ENCODE measurements around the gene CHST15. TPM values are rescaled to one million over a fixed set of nuclear protein-coding genes. Genes with fewer than 3 reads are reported as not detected.

Gene CHST15
- total RNA-seq, 1 donor: 16.4 TPM

DNA sequence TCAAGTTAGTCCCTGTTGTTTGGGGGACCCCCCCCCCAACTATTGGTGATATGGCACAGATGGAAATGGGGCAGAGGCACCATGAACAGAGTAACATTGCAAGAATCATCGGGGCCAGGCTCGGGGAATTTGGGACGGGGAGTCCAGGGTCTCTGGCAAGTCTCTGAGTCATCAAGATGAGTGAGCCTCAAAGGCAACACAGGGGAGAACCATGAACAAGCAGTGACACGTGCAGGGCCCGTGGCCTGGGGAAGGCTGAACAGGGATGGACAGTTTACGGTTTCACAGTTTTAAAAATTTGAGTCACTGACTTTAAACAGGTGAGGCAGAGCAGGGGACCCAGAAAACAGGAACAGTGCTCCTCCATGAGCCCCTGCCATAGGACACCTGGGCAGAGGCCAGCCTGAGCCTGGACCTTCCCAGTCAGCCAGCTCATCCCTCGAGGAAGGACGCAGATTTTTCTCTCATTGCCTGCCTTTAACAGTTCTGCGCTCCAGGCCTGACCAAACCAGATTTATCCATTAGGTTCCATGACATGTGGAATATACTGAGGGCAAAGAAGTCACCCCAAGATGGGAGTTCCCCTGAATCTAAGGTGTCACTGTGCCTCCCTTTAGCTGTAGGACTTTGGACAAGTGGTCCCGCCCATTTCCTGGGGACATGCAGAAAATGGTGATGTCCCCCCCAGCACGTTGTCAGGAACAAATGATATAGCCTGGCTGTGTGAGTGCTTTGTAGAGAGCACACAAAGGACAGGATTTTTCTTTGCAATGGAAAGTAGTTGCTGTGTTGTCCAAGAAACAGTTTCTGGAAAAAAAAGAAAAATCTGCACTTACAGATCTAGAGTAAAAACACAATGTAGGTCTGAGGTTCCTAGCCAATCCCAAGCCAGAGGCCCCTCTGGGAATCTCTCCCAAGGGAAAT lies 23.8 kb downstream of the CHST15 start:
- no peak for TF ChIP-seq CTCF (IDR thresholded peaks at IDR 0.05; ENCODE audit: insufficient read depth, low read depth, low read length)
- no peak for DNase-seq (ENCODE audit: low read depth)
- H3K4me3 ChIP-seq (ENCODE audit: low read depth, low read length): no peak overlapping the region

DNA sequence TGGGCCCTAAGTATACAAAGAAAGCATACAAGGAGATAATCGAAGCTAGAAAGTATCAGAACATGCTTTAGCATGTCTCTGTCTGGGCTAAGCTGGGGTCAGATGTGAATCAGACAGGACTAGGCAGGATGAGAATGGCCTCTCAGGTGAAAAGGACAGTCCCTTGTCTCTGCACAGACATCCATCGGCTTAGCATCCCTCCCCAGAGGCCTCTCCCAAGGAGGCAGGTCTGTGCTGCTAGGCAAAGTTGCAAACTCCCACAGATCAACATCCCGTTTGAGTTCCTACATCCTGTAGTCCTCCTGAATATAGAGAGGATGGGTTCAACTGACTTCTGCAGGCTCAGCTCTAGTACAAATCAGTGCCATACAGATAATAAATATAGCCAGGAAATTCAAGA lies 24.5 kb downstream of the CHST15 start:
- no peak for TF ChIP-seq CTCF (IDR thresholded peaks at IDR 0.05; ENCODE audit: insufficient read depth, low read depth, low read length)
- no peak overlapping the region for H3K4me3 ChIP-seq (ENCODE audit: low read depth, low read length)
- DNase-seq (ENCODE audit: low read depth): no peak

DNA sequence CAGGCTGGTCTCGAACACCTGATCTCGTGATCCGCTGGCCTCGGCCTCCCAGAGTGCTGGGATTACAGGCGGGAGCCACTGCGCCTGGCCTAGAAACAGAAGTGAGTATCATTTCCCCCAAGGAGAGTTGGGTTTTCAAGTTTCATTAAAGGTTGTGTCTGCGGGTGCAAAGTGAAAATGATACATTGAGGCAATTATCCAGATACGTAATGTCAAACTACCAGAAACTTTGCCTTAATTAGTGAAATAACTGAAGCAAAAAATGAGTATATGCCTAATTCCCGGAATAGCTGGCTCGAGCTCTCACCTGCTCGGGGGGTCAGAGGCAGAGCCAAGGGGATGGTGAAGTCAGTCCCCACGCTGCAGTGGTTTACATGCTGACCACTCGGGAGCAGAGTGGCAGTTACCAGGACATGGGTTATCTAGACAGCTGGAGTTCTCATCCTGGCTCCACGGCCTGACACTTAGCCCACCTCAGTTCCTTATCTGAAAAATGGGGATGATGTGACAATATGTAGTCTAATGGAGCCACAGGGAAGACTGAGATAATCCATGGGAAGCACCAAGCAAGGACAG lies 25.5 kb downstream of the CHST15 start:
- no peak for TF ChIP-seq CTCF (IDR thresholded peaks at IDR 0.05; ENCODE audit: insufficient read depth, low read depth, low read length)

DNA sequence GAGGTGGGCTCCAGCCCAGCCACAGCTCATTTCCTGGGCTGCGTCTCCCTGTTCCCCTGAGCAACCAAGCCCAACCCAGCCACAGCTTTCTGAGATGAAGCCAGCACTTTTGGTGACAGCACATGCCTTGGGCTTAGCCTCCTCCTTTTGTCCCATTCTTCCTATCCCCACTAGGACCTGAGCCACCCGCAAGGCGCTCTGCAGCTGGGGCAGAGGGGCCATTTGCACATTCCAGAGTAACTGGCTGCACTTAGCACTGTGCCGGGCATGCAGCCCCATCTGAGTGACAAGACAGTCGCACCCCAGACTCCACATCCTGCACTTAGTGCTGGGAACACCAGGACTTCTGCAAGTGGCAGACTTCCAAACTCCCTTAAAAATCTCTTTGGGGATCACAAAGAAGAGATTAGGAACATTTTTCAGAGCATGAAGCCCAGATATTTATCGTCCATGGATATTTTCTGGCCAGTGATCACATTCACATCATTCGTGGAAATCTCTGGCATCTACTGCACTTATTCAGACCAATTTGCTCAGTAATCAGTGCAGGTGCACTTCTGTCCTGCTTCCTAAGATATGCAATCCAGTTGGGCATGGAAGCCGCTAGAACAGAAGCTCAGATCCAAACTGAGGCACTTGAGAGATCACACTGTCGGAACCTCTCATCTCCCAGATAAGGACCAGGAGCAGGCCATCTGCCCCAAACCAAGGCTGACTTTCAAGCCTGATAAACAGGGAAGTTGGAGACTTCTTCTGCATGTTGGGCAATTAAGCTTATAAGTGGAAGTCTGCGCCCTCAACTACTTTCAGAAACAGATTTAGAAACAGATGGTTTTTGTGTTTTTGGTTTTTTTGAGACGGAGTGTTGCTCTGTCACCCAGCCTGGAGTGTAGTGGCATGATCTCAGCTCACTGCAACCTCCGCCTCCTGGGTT lies 26.4 kb downstream of the CHST15 start:
- no peak for DNase-seq (ENCODE audit: low read depth)

More for the DNA sequence above, 25.5 kb downstream of the CHST15 start:
- DNase-seq (ENCODE audit: low read depth): no peak
- no peak overlapping the region for H3K4me3 ChIP-seq (ENCODE audit: low read depth, low read length)

GRCh38 chr10:124066126-124066700 lies 27.2 kb downstream of the CHST15 start:
- H3K4me3 ChIP-seq (ENCODE audit: low read depth, low read length): no peak overlapping the region
- no peak for DNase-seq (ENCODE audit: low read depth)

More for the DNA sequence above, 26.4 kb downstream of the CHST15 start:
- TF ChIP-seq CTCF (IDR thresholded peaks at IDR 0.05; ENCODE audit: insufficient read depth, low read depth, low read length): no peak
- H3K4me3 ChIP-seq (ENCODE audit: low read depth, low read length): no peak overlapping the region

More at GRCh38 chr10:124066126-124066700, 27.2 kb downstream of the CHST15 start:
- no peak for TF ChIP-seq CTCF (IDR thresholded peaks at IDR 0.05; ENCODE audit: insufficient read depth, low read depth, low read length)
